ENCODE results near the gene PLEKHG1.

PLEKHG1 gene

DNA sequence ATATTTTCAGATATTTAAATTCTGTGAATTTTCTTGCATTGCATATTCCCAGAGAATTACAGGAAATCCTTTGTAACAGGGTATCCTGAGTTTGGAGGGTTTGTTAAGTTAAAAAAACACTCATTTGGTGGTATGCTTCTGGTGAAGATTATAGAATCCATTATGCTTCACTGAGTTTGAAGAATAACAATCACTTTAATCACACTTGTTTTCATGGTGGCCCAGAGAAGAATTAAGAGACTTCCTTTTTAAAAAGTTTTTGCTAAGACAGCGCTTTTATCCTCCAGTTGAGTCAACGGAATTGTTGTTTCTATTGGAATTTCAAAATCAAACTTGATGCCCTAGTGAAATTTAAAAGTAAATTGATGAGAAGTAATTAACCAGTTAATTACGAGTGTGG lies 17.4 kb downstream of the PLEKHG1 start:
- H3K27ac Mint-ChIP-seq = no peak overlapping the region
- H3K4me3 Mint-ChIP-seq = no peak overlapping the region
- no peaks in the 10 kb centered on the region for H3K27me3 Mint-ChIP-seq (ENCODE audit: low read depth, poor library complexity)
- DNase-seq = no peak
- peaks cover 9% of the 10 kb centered on the region for H3K36me3 Mint-ChIP-seq (ENCODE audit: low read depth)
- no peaks in the 10 kb centered on the region for H3K9me3 Mint-ChIP-seq
- TF ChIP-seq, protein P1, sequence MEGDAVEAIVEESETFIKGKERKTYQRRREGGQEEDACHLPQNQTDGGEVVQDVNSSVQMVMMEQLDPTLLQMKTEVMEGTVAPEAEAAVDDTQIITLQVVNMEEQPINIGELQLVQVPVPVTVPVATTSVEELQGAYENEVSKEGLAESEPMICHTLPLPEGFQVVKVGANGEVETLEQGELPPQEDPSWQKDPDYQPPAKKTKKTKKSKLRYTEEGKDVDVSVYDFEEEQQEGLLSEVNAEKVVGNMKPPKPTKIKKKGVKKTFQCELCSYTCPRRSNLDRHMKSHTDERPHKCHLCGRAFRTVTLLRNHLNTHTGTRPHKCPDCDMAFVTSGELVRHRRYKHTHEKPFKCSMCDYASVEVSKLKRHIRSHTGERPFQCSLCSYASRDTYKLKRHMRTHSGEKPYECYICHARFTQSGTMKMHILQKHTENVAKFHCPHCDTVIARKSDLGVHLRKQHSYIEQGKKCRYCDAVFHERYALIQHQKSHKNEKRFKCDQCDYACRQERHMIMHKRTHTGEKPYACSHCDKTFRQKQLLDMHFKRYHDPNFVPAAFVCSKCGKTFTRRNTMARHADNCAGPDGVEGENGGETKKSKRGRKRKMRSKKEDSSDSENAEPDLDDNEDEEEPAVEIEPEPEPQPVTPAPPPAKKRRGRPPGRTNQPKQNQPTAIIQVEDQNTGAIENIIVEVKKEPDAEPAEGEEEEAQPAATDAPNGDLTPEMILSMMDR (IDR thresholded peaks at IDR 0.05) = no peak
- H3K4me1 Mint-ChIP-seq = peaks cover 50% of the 10 kb centered on the region

DNA sequence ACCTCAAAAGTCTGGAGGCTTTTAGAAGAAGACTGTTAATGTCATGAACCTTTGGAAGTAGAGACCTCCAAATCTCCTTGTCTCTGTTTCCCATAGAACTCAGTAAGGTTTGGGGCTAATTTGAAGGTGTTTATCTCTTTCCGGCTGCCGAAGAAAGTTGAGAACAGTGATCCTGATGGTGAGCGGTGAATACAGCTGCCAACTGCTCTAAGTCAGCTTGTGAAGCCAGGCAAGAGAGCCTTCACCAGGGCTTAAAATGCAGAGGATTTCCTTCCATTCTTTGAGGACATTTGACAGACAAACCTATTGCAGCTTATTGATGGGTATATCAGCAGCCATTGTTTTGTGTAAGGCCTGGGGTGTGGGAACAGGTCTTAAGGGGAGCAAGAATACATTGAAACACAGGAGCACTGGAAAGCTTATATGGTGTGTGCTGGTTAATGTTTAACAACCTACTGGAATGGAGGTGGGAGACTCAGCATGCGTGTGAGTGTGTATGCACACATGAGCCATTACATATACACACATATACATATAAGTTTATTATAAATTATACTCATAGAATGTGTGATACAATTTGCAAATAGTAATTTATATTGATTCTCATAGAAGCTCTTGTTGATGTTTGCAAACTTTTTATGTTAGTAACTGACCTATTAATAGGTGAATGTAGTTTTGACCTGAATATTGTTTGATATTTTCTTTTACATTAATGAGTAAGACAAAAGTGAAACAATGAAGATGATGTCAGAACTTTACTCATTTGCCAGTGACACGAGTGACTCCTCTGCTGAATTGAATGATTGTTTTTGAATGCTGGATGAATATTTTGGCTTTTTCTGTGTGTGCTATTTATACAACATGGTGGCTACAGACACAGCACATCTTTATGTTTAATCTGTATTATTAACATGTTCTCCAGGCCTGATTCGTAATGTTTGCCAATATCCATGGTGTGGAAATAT lies 18.1 kb downstream of the PLEKHG1 start:
- no peak overlapping the region for H3K27ac Mint-ChIP-seq
- H3K36me3 Mint-ChIP-seq (ENCODE audit: low read depth) = peaks cover 14% of the 10 kb centered on the region
- H3K4me1 Mint-ChIP-seq = peaks cover 55% of the 10 kb centered on the region
- DNase-seq = no peak
- H3K27me3 Mint-ChIP-seq (ENCODE audit: low read depth, poor library complexity) = no peaks in the 10 kb centered on the region
- H3K4me3 Mint-ChIP-seq = no peak overlapping the region
- TF ChIP-seq, protein P1 (IDR thresholded peaks at IDR 0.05) = no peak
- H3K9me3 Mint-ChIP-seq = no peaks in the 10 kb centered on the region

DNA sequence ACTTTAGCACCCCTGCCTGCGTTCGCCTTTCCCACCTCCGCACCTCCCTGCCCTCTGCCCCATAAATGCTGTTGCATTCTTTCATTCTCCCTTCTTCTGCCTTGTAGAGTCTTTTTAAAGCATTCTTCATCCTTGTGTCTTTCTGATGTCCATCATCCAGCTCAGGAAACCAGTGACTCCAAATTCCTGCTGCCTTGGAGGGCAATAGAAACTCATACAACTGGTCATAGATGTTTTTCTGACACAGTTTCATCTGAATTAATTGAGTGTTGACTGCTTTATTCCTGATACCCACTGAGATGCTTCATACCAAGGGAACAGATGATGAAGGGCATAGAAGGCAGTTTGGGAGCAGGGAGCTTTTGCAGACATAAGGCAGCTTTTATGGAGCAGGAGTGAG lies 19.6 kb downstream of the PLEKHG1 start:
- Mint-ChIP-seq H3K27me3 (ENCODE audit: low read depth, poor library complexity) (peaks cover 3% of the 10 kb centered on the region), H3K9me3 (peaks cover 8% of the 10 kb centered on the region), H3K4me3 (no peak overlapping the region), H3K4me1 (peaks cover 59% of the 10 kb centered on the region), H3K36me3 (ENCODE audit: low read depth) (peaks cover 29% of the 10 kb centered on the region), H3K27ac (no peak overlapping the region)
- no peak for DNase-seq
- TF ChIP-seq, protein P1 (IDR thresholded peaks at IDR 0.05) = no peak

DNA sequence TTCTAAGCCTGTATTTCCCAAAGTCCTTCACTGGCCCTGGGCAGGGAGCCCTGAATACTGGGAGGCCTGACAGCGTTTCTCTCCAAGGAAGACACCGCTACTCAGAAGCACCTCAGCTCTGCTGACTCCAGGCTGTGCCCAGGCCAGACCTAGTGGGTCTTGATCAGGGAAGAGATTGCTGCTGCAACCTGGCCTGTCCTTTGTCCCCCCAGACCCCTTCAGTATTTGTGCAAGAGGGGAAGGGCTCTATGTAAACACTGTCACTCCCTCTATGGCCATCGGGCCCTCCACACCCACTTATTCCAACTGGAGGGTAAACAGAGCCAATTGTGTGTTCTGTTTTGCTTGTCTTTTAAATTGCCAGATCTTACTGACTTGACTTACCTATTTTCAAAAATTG lies 20.6 kb downstream of the PLEKHG1 start:
- H3K4me3 Mint-ChIP-seq = no peak overlapping the region
- TF ChIP-seq, protein P1 (IDR thresholded peaks at IDR 0.05) = no peak
- H3K4me1 Mint-ChIP-seq = peaks cover 59% of the 10 kb centered on the region
- H3K27me3 Mint-ChIP-seq (ENCODE audit: low read depth, poor library complexity) = peaks cover 4% of the 10 kb centered on the region
- no peak for DNase-seq
- peak overlapping the region; percentile 26 for H3K27ac Mint-ChIP-seq
- peaks cover 16% of the 10 kb centered on the region for H3K9me3 Mint-ChIP-seq
- H3K36me3 Mint-ChIP-seq (ENCODE audit: low read depth) = peaks cover 35% of the 10 kb centered on the region

DNA sequence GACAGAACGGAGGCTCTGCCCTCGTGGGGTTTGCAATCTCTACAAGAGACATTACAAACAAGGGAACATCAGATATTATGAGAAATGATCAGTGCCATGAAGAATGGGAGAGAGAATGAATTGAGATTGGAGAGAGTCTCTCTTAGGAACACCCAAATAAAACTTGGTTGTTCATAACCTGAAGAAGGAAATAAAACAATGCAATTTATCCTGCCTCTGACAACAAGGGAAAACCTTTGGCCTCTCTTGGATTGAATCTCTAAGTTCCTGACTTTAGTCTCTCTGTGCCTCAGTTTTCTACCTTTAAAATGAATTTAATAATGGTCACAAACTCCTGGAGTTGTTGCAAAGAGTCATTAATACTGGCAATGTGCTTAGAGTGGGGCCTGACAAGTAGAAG lies 21.1 kb downstream of the PLEKHG1 start:
- TF ChIP-seq, protein P1 (IDR thresholded peaks at IDR 0.05) = no peak
- H3K9me3 Mint-ChIP-seq = peaks cover 21% of the 10 kb centered on the region

More for the DNA sequence above, 21.1 kb downstream of the PLEKHG1 start:
- H3K36me3 Mint-ChIP-seq (ENCODE audit: low read depth) = peaks cover 40% of the 10 kb centered on the region
- peaks cover 61% of the 10 kb centered on the region for H3K4me1 Mint-ChIP-seq
- H3K4me3 Mint-ChIP-seq = no peak overlapping the region
- H3K27ac Mint-ChIP-seq = no peak overlapping the region
- peaks cover 6% of the 10 kb centered on the region for H3K27me3 Mint-ChIP-seq (ENCODE audit: low read depth, poor library complexity)
- DNase-seq = no peak

All from nephron progenitor cell (in vitro differentiated cells).